Dendritic cell treated with granulocyte-macrophage colony-stimulating factor and Interleukin-4, amounts not matched to agents 40 ng/mL and 50 ng/mL, for 4 days (primary cell): Measurements from ENCODE around the gene S100A14.

Source experiments
- H3K27ac Mint-ChIP-seq: one replicate; pipeline ENCODE4 v1.8.0; 2022; ENCODE audit warnings: mild to moderate bottlenecking, mixed read lengths
- H3K27me3 Mint-ChIP-seq: one replicate; pipeline ENCODE4 v1.8.0; 2022; ENCODE audit warnings: mild to moderate bottlenecking, mixed read lengths
- H3K36me3 Mint-ChIP-seq: one replicate; pipeline ENCODE4 v1.8.0; 2022; ENCODE audit warnings: low read depth, mixed read lengths
- H3K4me1 Mint-ChIP-seq: one replicate; pipeline ENCODE4 v1.8.0; 2022; ENCODE audit warnings: low read depth, mixed read lengths
- H3K4me3 Mint-ChIP-seq: one replicate; pipeline ENCODE4 v1.8.0; 2022; ENCODE audit warnings: mild to moderate bottlenecking, moderate library complexity, mixed read lengths
- H3K9me3 Mint-ChIP-seq: one replicate; pipeline ENCODE4 v1.8.0; 2022; ENCODE audit warnings: mixed read lengths
- intact Hi-C: fragments of 100-400 bp; cut with micrococcal nuclease; formaldehyde crosslinking; loops from one replicate; pipeline ENCODE4 v1.15.0; 2022

Gene S100A14

DNA sequence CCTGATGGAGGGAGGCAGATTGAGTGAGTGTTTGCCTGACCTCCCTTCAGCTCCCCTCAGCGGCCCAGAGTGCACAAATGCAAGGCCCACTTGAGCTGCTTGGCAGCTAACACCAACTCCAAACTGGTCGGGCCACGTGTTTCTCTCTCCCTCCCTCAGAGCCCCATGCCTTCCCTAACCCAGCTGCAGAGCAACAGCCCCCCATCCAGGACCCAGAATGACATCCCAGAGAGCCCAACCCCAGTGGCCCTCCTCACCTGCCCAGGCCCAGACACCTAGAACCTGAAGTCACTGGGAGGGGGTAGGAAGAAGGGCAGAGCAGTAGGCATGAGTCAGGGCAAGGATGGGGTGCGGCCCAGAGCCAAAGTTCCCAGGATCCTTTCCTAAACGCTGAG, 789 bp upstream of the S100A14 start:
- Mint-ChIP-seq H3K4me3 (no peak overlapping the region), H3K27ac (peak overlapping the region; percentile 36)

DNA sequence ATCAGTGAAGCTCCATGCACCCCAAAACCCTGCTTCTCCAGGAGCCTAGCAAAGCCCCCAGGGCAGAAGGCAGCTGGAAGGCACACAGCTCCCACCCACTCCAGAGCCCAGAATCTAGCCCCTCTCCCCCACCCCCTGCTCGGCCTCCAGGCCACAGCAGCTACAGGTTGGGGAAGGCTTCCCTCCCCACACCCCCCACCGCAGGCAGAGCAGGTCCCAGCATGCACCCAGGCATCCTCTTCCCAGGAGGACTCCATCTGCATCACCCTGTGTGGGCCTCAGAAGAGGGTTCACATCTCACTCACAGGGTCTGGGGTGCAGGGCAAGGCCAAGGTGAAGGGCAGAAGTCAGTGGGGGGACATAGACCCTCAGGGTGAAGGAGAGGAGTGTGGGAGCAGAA, 719 bp downstream of the S100A14 start:
- Mint-ChIP-seq H3K9me3 (no peaks in the 10 kb centered on the region), H3K27ac (no peak overlapping the region), H3K36me3 (no peaks in the 10 kb centered on the region), H3K4me1 (peaks cover 48% of the 10 kb centered on the region), H3K27me3 (peaks cover 2% of the 10 kb centered on the region), H3K4me3 (no peak overlapping the region)
- intact Hi-C loops = no loop called here

More for the DNA sequence above, 789 bp upstream of the S100A14 start:
- no peaks in the 10 kb centered on the region for H3K36me3 Mint-ChIP-seq
- H3K4me1 Mint-ChIP-seq = peaks cover 33% of the 10 kb centered on the region
- peaks cover 2% of the 10 kb centered on the region for H3K27me3 Mint-ChIP-seq
- H3K9me3 Mint-ChIP-seq = no peaks in the 10 kb centered on the region
- intact Hi-C loops = loop anchor here (1.0 to 2.0 kb wide), 2 partner anchors 44 to 106 kb away; no protein-coding TSS in a partner anchor

DNA sequence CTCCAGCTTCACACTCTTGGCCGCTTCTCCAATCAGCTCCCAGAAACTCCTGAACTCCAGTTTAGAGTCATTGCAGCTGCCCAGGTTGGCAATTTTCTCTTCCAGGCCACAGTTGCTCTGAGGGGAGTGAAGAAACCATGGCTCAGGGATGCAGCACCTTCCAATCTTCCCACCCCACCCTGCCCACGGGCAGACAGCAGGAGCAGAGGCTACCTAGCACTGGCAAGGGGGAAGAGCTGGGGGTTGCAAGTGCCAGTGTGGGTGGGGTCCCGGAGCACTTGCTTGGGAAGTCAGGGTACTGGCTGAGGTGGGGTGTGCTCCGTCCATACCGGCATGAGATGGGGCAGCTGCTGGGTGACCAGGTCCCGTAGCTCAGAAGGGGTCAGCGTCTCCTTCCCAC, 1.2 kb downstream of the S100A14 start:
- no peak overlapping the region for H3K27ac Mint-ChIP-seq
- peaks cover 2% of the 10 kb centered on the region for H3K27me3 Mint-ChIP-seq
- H3K9me3 Mint-ChIP-seq = no peaks in the 10 kb centered on the region
- H3K4me3 Mint-ChIP-seq = no peak overlapping the region
- H3K4me1 Mint-ChIP-seq = peaks cover 53% of the 10 kb centered on the region
- intact Hi-C loops = no loop called here
- no peaks in the 10 kb centered on the region for H3K36me3 Mint-ChIP-seq

DNA sequence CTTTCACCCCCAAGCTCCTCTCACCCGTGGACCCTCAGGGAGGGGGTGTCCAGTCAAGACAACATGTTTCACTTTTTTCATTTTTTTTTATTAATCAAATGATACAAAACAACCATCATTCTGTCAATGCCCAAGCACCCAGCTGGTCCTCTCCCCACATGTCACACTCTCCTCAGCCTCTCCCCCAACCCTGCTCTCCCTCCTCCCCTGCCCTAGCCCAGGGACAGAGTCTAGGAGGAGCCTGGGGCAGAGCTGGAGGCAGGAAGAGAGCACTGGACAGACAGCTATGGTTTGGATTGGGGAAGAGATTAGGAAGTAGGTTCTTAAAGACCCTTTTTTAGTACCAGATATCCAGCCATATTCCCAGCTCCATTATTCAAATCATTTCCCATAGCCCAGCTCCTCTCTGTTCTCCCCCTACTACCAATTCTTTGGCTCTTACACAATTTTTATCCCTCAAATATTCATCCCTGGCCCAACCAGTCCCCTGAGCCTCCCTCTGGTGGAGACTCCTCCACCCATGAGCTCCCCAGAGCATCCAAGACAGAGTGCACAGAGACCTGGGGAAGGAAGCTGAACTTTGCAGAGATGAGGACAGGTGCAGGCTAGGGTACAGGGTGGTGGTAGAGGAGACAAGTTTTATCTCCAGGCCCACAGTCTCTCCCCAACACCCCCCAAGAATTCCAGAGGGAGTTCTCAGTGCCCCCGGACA, 1.8 kb downstream of the S100A14 start:
- Mint-ChIP-seq H3K4me1 (peaks cover 58% of the 10 kb centered on the region), H3K27me3 (peaks cover 2% of the 10 kb centered on the region), H3K4me3 (no peak overlapping the region), H3K9me3 (no peaks in the 10 kb centered on the region), H3K27ac (no peak overlapping the region), H3K36me3 (no peaks in the 10 kb centered on the region)
- intact Hi-C loops = no loop called here

DNA sequence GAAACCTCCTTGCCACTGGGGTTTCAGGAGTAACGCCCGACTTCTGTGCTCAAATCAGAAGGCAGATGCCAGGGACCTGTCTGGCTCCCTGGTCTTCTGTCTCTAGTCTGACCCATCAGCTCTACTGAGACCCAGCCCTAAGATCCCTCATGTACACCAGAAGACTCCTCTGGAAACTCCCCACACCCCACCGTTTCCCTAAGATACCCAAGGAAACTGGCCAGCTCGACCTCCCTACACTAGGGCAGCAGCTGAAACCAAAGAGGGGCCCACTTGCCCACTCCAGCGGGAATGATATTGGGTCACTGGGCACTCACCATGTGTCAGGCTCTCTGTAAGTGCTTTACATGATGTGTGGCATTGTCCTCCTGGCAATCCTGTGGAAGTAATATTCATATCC, 2.7 kb downstream of the S100A14 start:
- Mint-ChIP-seq H3K36me3 (no peaks in the 10 kb centered on the region), H3K27ac (no peak overlapping the region), H3K4me3 (no peak overlapping the region), H3K4me1 (peaks cover 61% of the 10 kb centered on the region), H3K27me3 (peaks cover 2% of the 10 kb centered on the region), H3K9me3 (no peaks in the 10 kb centered on the region)
- intact Hi-C loops = no loop called here

DNA sequence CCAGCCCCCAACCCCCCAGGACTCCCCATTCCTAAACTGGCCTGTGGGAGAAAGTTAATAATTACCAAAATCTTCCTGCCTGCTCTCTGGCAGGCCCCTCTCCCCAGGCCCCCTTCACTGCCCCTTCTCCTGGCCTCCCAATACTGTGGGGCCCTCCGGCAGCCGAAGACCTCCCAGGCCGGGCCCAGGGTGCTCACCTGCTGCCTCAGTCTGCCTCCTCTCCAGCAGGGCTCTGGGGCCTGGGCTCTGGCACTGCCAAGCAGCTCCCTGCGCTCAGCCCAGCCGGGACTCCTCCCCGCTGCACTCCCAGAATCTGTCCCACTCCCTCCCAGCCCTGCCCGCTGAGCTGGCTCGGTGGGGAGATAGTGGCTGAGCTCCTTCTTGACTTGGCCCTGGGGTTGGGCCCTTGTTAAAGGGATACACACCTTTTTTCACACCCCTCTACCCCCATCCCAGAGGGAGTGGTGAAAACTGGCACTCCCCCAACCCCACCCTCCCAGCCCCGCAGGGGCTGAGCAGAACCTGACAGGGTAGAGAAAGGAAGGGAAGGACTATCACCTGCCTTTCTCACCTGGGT, 3.3 kb downstream of the S100A14 start, which contains the start of gene S100A16:
S100A16 (minus strand) TSS at position 383 of the 577 bp plus-strand sequence. CDS start 4,986 bp downstream, outside the sequence.
- Mint-ChIP-seq H3K27me3 (peaks cover 2% of the 10 kb centered on the region), H3K27ac (peak within 1 kb of the TSS; percentile 15), H3K4me1 (peaks cover 65% of the 10 kb centered on the region), H3K9me3 (no peaks in the 10 kb centered on the region), H3K4me3 (no peak within 1 kb of the TSS), H3K36me3 (no peaks in the 10 kb centered on the region)
- intact Hi-C loops = no loop called here

DNA sequence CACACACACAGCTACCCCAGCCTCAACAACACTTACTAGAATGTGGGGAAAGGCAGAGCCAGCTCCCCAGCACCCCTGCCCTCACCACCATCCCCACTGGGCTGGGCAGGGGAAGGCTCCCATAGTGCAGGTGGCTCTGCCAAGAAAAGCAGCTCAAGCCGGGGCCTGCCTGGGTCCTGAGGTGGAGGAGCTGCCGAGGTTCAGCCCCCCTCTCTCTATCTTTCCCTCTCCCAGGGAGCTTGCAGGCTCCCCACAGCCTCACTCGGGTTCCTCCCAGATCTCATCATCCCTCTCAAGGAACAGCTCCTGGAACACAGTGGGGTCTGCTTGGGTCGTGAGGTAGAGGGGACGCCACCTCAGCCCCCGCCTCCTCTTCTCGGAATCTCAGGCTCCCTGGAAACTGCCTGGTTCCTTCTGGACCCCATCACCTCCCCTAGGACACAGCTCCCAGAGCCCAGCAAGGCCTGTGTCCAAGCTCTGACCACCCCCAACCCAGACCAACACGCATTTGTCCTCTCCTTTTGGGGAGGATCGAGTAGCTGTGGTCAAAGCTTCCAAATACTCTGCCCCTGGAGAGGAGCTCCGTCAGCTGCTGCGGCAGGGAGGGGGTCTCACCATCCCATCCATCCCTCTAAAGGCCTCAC, 3.9 kb downstream of the S100A14 start:
- Mint-ChIP-seq H3K36me3 (no peaks in the 10 kb centered on the region), H3K9me3 (no peaks in the 10 kb centered on the region), H3K4me3 (no peak overlapping the region), H3K27ac (peak overlapping the region; percentile 15), H3K27me3 (peaks cover 2% of the 10 kb centered on the region), H3K4me1 (peaks cover 60% of the 10 kb centered on the region)
- intact Hi-C loops = no loop called here

DNA sequence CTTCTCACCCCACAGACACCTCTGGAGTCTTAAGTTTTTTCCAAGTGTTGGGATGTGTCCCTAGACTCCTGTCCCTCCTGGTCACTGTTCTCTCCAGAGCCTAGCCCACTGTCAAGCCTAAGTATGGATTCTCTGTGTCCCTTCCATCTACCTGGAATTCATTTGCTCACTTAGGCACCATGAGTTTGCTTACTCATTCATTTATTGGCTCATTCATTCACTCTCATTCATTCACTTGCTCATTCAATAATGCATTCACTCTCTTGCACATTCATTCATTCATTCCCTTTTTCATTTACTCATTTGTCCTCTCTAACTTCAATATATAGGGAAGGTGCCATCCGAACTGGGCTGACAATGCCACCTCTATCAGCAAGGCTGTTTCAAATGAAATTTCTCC, 4.8 kb downstream of the S100A14 start:
- H3K27ac Mint-ChIP-seq = no peak overlapping the region
- H3K36me3 Mint-ChIP-seq = no peaks in the 10 kb centered on the region
- H3K4me1 Mint-ChIP-seq = peaks cover 51% of the 10 kb centered on the region
- no peak overlapping the region for H3K4me3 Mint-ChIP-seq
- no peaks in the 10 kb centered on the region for H3K9me3 Mint-ChIP-seq
- intact Hi-C loops = no loop called here
- H3K27me3 Mint-ChIP-seq = peaks cover 1% of the 10 kb centered on the region

DNA sequence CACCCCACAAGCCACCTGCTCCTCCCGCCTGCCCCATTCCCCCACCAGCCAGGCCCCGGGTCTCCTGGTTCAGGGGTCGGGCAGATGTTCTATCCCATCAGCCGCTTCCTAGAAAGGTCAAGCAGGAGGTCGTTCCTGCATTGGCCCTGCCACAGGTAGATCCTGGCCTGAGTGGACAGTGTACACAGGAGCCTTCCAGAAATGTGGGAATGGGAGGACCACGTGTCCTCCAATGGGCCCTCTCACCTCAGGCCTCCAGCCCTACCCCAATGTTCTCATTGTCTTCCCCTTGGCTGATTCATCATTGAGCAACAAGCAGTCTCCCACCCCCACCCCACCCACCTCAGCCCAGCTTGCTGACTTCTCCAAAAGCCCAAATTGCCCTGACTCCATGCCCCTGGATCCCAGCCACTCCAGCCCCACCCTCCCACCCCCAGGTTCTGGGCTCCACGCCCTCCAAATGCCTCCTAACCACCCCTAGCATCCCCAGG, 5.3 kb downstream of the S100A14 start:
- Mint-ChIP-seq H3K27me3 (peaks cover 1% of the 10 kb centered on the region), H3K9me3 (no peaks in the 10 kb centered on the region), H3K27ac (no peak overlapping the region), H3K36me3 (no peaks in the 10 kb centered on the region), H3K4me3 (no peak overlapping the region), H3K4me1 (peaks cover 46% of the 10 kb centered on the region)
- intact Hi-C loops = no loop called here

DNA sequence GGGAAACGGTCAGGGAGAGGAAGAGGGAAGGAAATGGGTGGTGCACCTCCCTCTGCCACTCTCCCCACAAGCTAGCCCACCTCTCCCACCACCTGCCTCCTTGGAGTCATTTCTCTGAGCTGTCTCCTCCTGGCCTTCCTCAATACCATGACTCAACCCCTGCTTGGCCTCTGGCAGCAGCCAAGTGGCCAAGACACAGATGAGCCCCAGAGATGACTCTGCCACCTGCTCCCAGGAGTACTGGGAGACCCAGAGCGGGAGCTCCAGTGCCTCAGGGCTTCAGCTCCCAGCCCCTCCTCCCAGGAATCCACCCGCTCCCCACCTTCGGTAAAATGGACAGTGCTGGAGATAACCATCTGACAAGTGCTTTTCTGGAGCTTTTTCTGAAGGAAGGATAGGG, 5.8 kb downstream of the S100A14 start:
- intact Hi-C loops = no loop called here

DNA sequence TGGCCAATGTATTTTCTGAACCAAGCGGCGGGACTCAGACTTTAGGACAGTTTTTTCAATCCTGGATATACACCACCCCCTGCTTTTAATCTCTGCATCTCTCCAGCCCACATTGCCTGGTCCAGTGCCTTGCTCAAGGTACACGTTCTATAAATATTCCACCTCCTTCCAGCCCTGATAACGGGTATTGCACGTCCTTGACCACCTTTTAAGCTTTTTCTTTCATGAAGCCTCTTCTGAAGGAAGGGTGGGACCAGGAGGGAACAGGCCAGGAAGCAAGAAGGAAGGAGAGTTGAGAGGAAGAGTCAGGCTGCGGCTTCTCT, 6.6 kb downstream of the S100A14 start:
- intact Hi-C loops = no loop called here
- peak overlapping the region; percentile 10 for H3K27ac Mint-ChIP-seq
- H3K9me3 Mint-ChIP-seq = no peaks in the 10 kb centered on the region
- H3K27me3 Mint-ChIP-seq = peaks cover 1% of the 10 kb centered on the region
- H3K4me1 Mint-ChIP-seq = peaks cover 42% of the 10 kb centered on the region
- H3K36me3 Mint-ChIP-seq = no peaks in the 10 kb centered on the region
- H3K4me3 Mint-ChIP-seq = no peak overlapping the region

More for the DNA sequence above, 5.8 kb downstream of the S100A14 start:
- peaks cover 1% of the 10 kb centered on the region for H3K27me3 Mint-ChIP-seq
- peak overlapping the region; percentile 10 for H3K27ac Mint-ChIP-seq
- H3K4me3 Mint-ChIP-seq = no peak overlapping the region
- H3K9me3 Mint-ChIP-seq = no peaks in the 10 kb centered on the region
- H3K4me1 Mint-ChIP-seq = peaks cover 42% of the 10 kb centered on the region
- no peaks in the 10 kb centered on the region for H3K36me3 Mint-ChIP-seq

DNA sequence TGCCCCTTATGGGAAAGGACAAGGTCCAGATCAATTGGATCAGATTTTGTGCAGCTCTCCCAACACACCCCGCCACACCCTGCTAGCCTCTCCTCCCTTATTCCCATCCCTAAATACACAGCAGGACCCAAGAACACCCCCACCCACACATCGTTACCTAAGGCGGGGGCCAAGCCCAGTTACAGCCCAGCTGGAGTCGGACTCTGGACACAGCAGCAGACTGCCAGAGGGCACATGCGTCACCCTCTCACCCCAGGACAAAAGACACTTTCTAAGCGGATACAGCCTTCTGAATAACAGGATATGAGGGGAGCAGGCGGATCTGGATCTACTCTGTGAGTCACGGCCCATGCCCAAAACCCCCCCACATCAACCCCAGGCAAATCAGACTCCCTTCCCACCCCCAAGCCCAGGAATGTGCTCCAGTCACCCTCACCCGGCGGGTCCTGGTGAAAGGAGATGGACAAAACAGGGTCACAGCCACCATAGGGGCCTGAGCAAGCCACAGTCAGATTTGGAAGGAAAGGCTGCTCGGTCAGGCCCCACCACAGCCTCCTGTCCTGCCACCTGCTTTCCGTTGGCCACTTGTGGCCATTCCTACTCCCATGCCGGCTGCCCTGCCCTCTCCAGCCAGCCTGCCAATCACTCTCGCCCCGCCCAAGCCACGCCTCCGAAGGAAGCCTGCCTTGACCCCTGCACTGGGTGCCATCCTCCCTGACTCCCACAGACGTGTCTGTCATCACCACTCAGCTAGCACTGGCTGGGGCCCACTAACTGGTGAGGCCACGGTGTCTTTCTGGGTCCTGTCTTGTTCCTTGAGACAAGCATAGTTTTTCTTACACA, 7.2 kb downstream of the S100A14 start:
- Mint-ChIP-seq H3K4me1 (peaks cover 42% of the 10 kb centered on the region), H3K36me3 (no peaks in the 10 kb centered on the region), H3K9me3 (no peaks in the 10 kb centered on the region), H3K4me3 (no peak overlapping the region), H3K27me3 (peaks cover 1% of the 10 kb centered on the region), H3K27ac (peak overlapping the region; percentile 2)
- intact Hi-C loops = no loop called here

DNA sequence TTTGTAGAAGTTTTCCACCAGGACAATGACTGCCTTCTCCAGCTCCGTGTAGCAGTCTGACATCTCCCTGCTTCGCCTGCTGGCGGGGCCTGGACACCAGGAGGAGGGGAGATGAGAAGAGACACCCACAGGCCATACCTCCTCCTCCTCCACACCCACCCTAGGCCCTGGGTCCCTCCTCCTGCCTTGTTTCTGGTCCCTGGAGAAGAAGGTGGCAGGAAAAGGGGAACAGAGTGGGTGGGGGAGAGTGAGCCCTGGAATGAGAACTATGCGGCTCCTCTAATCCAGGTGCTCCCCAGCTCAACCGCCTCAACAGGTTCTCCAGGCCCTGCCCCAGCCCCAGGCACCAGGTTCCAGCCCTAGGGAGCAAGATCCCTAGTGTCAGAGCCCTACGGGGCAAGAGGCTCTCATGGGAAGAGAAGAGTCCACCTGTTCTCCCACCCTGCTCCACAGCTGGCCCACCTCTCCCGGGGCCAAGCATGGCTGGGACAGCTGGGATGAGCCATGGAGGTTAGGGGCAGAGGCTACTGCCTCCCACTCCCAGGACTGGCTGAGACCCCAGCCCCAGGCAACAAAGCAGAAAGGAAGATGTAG, 7.9 kb downstream of the S100A14 start:
- Mint-ChIP-seq H3K27ac (no peak overlapping the region), H3K9me3 (no peaks in the 10 kb centered on the region), H3K27me3 (peaks cover 1% of the 10 kb centered on the region), H3K4me1 (peaks cover 42% of the 10 kb centered on the region), H3K4me3 (no peak overlapping the region), H3K36me3 (no peaks in the 10 kb centered on the region)
- intact Hi-C loops = no loop called here
